Effector CD8-positive, alpha-beta T cell (primary cell): ENCODE data around the gene DDAH2.
A peak's percentile ranks its signal among the peaks of the same experiment; 100 is the strongest.

Experiments used
- DNase-seq: peaks from one replicate; lab custom pipeline; 2025; lab: John Stamatoyannopoulos, UW

Gene DDAH2

DNA sequence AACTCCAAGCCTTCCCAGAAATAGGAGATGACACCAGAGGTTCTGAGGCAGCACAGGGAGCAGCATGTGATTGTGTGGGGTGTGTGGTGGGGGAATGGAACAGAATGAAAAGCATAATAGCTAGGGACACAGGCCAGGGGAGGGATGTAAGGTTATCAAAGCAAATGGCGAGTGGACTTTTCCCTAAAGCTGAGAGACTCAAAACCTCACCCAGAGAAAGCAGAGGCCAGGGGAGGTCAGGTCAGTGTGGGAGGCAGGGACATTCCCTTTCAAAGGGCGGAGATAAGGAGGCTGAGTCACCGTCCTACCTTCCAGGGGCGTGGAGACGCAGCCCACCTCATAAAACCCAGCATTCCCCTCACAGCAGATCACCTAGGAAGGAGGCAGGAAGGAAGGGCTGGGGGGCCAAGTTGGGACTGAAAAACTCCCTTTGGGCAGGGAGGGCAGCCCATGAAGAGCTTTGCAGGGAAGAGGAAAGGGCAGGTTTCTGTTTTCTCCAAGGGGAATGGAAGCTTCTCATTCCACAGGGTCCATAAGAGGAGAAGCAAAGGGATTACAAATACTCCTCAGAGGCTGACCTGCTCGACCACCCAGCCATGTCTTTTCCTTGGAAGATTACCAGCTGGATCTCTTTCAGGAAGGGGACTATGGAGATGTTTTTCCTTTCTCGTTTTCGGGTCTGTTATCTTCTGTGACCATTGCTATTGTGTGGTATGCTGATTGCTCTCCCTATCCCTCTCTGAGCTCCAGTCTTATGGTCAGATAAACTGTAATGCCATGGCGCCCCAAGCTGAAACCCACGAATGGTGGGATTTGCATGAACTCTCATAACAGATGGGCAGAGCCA is 38.6 kb downstream of the DDAH2 start:
- DNase-seq: no peak

DNA sequence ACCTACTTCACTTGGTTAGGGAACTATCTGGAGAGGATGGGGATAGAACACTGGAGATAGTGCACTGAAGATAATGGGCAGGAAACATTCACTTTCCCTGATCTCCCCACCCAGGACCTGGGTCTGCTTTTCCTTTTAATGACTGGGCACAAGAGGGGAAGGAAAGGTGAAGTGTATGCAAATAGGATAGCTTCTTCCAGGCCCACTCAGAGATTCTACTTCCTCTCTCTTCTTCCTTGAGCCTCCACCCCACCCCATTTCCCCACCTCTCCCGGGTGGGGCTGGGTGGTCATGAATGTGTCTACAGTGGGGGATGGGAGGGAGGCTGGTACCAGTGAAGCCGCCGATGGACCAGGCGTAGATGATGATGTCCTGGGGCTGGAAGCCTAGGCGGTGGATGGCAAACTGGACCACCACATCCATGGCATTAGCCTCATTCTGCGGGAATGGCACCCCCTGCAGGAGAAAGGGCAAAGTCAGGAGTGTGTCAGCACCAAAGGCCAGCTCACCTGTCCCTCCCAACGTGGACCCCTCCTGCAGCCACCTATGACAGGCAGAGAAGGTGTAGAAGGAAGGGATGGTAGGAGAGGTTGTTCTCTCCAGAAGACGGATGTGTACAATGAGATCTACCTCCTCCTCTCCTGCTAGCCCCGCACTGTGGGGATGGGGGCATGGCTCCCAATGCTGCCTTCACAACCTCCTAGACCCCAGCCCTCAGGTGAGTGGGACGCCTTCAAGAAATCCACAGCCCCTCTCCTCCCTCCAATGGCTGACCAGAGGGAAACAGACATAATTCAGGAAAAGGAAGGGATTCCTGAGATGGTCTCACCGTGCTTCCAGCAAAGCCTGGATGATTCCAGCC is 39.6 kb downstream of the DDAH2 start:
- DNase-seq: no peak

DNA sequence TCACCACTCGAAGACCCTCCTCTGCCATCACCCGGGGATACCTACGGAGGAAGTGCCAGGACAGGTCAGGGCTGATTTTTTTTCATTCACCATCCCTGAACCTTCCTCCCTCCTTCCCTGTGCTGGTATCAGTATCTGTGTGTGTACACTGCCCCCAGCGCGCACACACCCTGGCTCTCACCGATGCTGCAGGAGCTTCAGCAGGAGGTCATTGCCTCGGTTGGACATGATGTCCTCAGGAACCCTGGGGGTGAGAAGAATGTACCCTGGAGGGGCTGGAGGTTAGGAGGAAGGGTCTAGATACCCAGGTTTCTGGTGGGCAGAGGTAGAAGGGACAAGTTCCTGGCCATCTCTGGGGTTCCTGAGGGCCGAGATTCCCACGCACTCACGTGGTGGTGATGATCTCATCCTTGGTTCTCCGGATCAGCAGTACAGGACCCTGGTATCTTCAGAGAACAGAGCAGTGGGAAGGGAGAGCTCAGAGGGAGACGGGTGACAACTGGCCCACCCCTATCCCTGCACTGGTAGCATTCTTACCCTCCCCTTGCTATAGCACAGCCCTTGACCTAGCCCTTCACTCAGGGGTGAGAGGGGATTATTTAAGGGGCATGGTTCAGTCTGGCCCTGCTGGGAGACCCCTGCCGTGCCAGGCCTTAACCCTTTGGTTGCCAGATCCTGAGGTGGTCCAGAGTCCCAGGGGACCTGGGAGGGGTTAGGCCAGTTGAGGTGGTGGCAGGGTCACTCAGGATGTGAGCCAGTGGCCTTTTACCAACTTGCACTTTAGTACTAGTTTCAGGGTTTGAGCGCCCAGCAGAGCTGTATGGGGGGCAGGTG is 41.0 kb downstream of the DDAH2 start:
- DNase-seq: no peak

DNA sequence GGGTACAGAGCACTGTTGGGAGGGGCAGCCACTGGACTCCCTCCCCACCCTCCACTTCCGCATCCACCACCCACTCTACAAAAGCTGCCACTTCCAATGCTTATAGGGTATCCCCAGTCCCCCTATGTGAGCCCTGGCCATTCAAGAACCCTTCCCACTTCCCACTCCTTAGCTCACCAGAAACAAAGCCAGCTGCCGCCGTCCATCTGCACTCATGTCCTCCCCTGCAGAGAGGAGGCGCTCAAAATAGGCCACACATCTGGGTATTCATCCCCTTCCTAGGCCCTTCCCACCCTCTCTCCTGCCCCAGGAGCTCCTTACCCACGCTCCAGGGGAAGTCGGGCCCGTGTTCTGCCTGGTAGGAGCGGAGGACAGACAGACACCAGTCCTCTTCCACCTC is 41.8 kb downstream of the DDAH2 start:
- DNase-seq: no peak

DNA sequence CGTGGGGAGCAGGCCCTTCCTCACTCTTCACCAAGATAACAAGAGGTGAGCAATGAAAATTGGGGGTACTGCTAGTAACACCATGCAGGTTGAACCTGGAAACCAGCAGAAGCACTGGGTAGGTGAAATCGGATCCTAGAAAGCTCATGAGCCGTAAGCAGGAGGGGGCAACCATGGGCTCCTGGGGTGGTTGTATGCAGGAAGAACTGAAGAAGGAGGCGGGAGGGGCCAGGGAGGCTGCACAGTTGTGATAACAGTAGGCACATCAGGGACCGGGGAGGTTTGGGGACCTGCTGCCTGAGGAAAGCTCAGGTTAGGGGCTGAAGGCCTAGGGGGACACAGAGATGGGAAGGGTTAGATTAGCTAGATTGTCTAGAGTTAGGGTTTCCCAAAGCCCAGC is 42.6 kb downstream of the DDAH2 start:
- no peak for DNase-seq

DNA sequence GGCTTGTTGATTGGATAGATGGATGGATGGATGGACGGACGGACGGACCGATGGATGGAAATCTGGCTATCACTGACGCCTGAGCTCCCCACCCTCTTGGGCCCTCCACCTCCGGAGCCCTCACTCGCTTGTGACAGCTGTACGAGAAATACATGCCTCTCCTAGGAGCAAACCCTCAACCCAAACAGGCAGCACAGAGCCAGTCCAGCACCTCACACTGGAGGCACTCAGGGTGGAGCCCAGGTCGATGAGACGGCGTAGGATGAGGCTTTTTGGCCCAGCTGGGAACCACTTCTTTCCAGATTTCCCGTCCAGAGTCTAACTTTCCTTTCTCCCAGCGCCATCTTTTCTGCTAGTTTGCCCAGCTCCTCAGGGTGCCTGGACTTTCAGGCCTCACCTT is 45.5 kb downstream of the DDAH2 start:
- DNase-seq: no peak

DNA sequence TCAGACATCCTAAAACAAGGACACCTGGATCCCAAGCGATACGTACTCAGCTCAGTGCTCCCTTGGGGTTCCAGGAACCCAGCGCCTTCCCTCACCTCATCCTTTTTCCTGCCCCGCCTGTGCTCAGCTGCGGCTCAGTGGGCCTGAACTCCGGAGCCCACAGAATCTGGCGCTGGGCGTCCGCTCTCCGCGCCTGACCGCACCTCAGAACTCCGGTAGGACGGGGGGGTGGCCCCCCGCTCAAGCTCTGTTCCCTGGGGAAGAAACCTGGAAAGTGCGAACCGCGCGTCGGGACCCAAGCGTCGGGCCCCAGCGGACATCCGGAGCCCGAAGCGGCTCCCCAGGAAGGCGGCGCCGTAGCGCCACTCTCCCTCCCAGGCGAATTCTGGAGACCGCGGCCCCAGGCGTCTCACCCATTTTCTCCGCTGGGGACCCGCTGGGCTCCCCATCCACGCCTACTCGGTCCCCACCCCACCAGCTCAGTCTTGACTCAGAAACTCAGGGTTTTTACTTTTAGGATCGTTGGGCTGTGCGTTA is 47.9 kb downstream of the DDAH2 start:
- DNase-seq: peak; percentile 14

DNA sequence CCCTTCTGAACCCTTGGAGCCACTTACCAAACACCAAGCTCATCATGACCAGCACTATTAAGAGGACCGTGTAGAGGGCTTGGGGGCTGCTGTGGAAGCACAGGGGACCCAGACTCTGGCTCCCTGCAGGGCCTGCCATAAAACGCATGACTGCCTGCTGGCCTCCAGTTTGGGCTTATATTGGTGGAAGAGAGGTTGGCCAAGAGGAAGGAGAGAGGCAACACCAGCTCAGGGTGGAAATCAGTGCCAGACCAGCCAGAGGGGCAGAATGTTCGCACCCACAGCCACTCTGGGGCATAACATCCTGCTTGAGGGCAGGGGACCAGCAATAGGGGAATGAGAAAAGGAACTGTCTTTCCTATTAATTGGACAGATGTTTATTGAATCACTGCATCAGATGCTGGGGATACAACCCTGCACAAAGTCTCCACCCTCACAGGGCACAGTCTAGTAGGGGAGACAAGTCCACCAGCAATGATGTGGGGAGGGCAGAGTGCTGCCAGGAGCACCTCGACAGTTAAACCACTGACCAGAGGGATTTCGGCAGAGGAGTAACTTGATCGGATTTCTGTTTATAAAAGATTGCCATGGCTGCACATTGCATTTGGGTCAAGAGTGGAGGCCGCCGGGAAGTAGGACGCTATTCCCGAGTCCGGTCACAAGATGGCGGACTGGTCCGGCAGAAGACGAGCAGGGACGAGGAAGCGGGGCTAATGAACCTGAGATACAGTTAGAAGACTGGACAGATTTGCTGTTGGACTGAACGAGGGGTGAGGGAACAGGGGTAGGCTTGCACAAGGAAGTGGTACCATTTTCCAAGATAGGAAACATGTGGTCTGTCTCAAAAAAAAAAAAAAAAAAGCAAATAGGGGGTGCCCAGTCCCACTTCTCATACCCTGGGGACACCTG is 48.6 kb downstream of the DDAH2 start, which contains the start of gene LY6G5C:
Gene LY6G5C, minus strand, starts transcription at position 842 of the 909 bp plus-strand sequence. Its CDS starts 694 bp downstream, at position 148.
- DNase-seq: peak; percentile 23

DNA sequence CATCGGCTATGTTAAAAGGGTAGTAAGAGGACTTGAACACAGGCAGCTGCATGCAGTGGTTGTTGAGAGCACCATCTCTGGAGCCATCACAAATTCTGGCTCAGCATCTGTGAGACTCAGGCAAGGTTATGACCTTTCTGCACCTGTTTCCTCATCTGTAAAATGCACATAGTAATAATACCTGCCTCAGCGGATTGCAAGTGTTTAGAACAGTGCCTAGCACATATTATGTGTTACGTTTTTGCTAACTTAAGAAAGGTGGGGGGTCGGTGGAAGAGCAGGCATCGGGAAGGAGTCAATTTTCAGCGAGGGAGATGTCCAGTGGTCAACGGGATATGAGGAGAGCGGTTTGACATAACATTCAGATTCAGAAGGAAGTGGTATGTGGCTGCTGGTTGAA is 51.1 kb downstream of the DDAH2 start:
- DNase-seq: no peak
